Hepatocyte (in vitro differentiated cells): ENCODE data around the gene CSTPP1. TPM values are rescaled to one million over a fixed set of nuclear protein-coding genes. Genes with fewer than 3 reads are reported as not detected.

ENCODE experiments used
- DNase-seq: peaks from one replicate; pipeline ENCODE4 v3.0.0-alpha.2; 2016; ENCODE audit warnings: low spot score
- H2AFZ ChIP-seq: fragments of 200-600 bp; sonication (generic); 2 replicates; pipeline ENCODE4 v1.6.0; 2016; ENCODE audit warnings: antibody characterized with exemption, mild to moderate bottlenecking
- H3K27ac ChIP-seq: fragments of 200-600 bp; sonication (generic); 2 replicates; pipeline ENCODE4 v1.5.1; 2016; ENCODE audit warnings: mild to moderate bottlenecking
- H3K27me3 ChIP-seq: fragments of 200-600 bp; sonication (generic); 2 replicates; pipeline ENCODE4 v1.6.1; 2016
- H3K36me3 ChIP-seq: fragments of 200-600 bp; sonication (generic); replicated peaks from 2 replicates; pipeline ENCODE4 v1.5.1; 2016; ENCODE audit warnings: low read depth; ENCODE audit not compliant: insufficient read depth
- H3K4me1 ChIP-seq: fragments of 200-600 bp; sonication (generic); 2 replicates; pipeline ENCODE4 v1.5.1; 2016; ENCODE audit warnings: mild to moderate bottlenecking, moderate library complexity; ENCODE audit not compliant: insufficient read depth
- H3K4me2 ChIP-seq: fragments of 200-600 bp; sonication (generic); 2 replicates; pipeline ENCODE4 v1.6.0; 2016
- H3K4me3 ChIP-seq: fragments of 200-600 bp; sonication (generic); 2 replicates; pipeline ENCODE4 v1.5.1; 2016; ENCODE audit warnings: mild to moderate bottlenecking
- H3K79me2 ChIP-seq: fragments of 200-600 bp; sonication (generic); 2 replicates; pipeline ENCODE4 v1.6.0; 2017; ENCODE audit warnings: mild to moderate bottlenecking
- H3K9me2 ChIP-seq: fragments of 200-600 bp; sonication (generic); replicated peaks from 2 replicates; pipeline ENCODE4 v1.6.0; 2017; ENCODE audit warnings: mild to moderate bottlenecking; ENCODE audit not compliant: insufficient read depth
- H3K9me3 ChIP-seq: fragments of 200-600 bp; sonication (generic); 2 replicates; pipeline ENCODE4 v1.5.1; 2016; ENCODE audit warnings: low read depth, mild to moderate bottlenecking
- H4K20me1 ChIP-seq: fragments of 200-600 bp; sonication (generic); 2 replicates; pipeline ENCODE4 v1.6.0; 2016; ENCODE audit warnings: mild to moderate bottlenecking; ENCODE audit not compliant: insufficient read depth, poor library complexity, severe bottlenecking
- CTCF ChIP-seq: fragments of 200-600 bp; sonication (generic); IDR thresholded peaks from 2 replicates; pipeline ENCODE4 v1.5.1; 2016; ENCODE audit warnings: antibody characterized with exemption, mild to moderate bottlenecking; ENCODE audit not compliant: poor library complexity
- EZH2 ChIP-seq: fragments of 200-600 bp; sonication (generic); IDR thresholded peaks from 2 replicates; pipeline ENCODE4 v1.6.1; 2016; ENCODE audit warnings: antibody characterized with exemption, mild to moderate bottlenecking, borderline replicate concordance
- EZH2phosphoT487 ChIP-seq: fragments of 200-600 bp; sonication (generic); IDR thresholded peaks from one replicate; pipeline ENCODE4 v1.6.1; 2018; ENCODE audit warnings: antibody characterized with exemption, mild to moderate bottlenecking, low read depth, moderate library complexity; ENCODE audit not compliant: unreplicated experiment, severe bottlenecking
- WGBS: methylation state at CpG from one replicate; pipeline ENCODE4 v1.1.6; 2016; ENCODE audit warnings: low lambda C conversion rate; ENCODE audit errors: missing lambda C conversion rate; 5-methylcytosine and 5-hydroxymethylcytosine counted together
- polyA plus RNA-seq: library from polyadenylated mRNA; unstranded; fragments of >200 nt; fragmentation: Nextera tagmentation; extraction: Ambion mirVana; gene quantifications from 2 replicates; pipeline ENCODE4 v1.2.1, GENCODE V29; 2016
- total RNA-seq: library from RNA; depleted of rRNA; stranded (reverse); fragments of >200 nt; gene quantifications from 2 replicates; pipeline ENCODE4 v1.2.3, GENCODE V29; 2014

Gene CSTPP1
- total and polyA plus RNA-seq, 2 experiments from 2014 or later: 23.0 to 44.3 TPM

DNA sequence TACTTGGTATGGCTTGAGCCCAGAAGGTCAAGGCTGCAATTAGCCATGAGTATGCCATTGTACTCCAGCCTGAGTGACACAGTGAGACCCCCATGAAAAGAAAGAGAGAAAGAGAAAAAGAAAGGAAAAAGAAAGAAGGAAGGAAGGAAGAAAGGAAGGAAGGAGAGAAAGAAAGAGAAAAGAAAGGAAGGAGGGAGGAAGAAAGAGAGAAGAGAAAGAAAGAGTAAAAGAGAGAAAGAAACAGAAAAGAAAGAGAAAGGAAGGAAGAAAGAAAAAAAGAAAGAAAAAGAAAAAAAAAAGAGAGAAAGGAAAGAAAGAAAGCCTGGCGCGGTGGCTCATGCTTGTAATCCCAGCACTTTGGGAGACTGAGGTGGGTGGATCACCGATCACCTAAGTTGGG lies 77.5 kb downstream of the CSTPP1 start:
- no peak for TF ChIP-seq EZH2phosphoT487
- no peak for TF ChIP-seq CTCF
- TF ChIP-seq EZH2: no peak
- Histone ChIP-seq H3K36me3 (no peaks in the 10 kb centered on the region), H3K9me3 (no peaks in the 10 kb centered on the region), H3K4me2 (no peak overlapping the region), H3K27ac (no peak overlapping the region), H2AFZ (no peak overlapping the region), H3K9me2 (no peaks in the 10 kb centered on the region), H3K27me3 (no peaks in the 10 kb centered on the region), H3K4me1 (no peaks in the 10 kb centered on the region), H4K20me1 (no peaks in the 10 kb centered on the region), H3K4me3 (no peak overlapping the region), H3K79me2 (peaks cover 5% of the 10 kb centered on the region)
- no peak for DNase-seq
- WGBS: 90% methylated on average over 3 of the region's 3 CpGs

- no peaks in the 10 kb centered on the region for H3K9me3 ChIP-seq
- H3K79me2 ChIP-seq: no peaks in the 10 kb centered on the region
- 93% methylated on average over 1 of the region's 1 CpG for WGBS
- H3K27ac ChIP-seq: no peak overlapping the region
- no peaks in the 10 kb centered on the region for H4K20me1 ChIP-seq
- H3K27me3 ChIP-seq: no peaks in the 10 kb centered on the region
- no peaks in the 10 kb centered on the region for H3K4me1 ChIP-seq
- H3K9me2 ChIP-seq: no peaks in the 10 kb centered on the region
- H3K4me2 ChIP-seq: no peak overlapping the region
- H3K4me3 ChIP-seq: no peak overlapping the region
- TF ChIP-seq EZH2 (no peak), EZH2phosphoT487 (no peak), CTCF (no peak)
- H2AFZ ChIP-seq: no peak overlapping the region
- DNase-seq: no peak
- H3K36me3 ChIP-seq: no peaks in the 10 kb centered on the region
Measured at GRCh38 chr11:47018637-47019036, 82.1 kb downstream of the CSTPP1 start.

DNA sequence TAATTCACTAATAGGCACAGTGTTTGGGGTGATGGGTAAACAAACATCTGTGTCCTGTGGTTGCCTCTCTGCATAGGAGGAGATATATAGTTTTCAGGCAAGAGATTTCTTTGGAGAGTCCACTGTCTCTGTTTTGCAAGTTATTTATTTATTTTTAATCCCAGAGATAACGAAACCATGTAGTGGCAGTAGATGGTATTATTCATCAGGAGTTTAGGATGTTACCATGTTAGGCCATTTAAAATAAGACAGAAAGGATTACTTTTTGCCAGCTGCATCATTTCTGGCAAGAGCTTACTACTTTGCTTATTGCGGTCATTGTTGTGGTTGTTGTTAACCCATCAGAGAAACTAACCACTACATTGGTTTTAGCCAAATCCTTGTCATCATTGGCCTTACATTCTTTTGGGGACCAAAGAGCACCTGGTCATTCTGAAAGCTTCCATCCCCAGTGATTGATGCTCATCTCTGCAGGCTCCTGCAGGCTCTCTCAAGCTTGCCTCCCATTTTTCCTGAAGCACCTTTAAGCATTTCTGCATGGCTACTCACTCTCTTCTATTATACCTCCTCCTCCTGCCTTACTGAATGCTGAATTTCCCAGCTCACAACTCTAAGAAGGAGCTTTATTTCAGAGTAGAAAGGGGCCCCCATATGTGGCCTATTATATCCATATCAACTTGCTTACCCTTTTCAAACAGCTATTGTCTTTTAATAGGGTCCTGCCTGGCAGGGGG lies 84.4 kb downstream of the CSTPP1 start:
- H3K4me2 ChIP-seq: no peak overlapping the region

More for the DNA sequence above, 84.4 kb downstream of the CSTPP1 start:
- Histone ChIP-seq H3K4me3 (no peak overlapping the region), H3K9me3 (no peaks in the 10 kb centered on the region), H3K79me2 (no peaks in the 10 kb centered on the region), H3K4me1 (no peaks in the 10 kb centered on the region), H4K20me1 (no peaks in the 10 kb centered on the region), H3K27me3 (no peaks in the 10 kb centered on the region), H2AFZ (no peak overlapping the region), H3K27ac (no peak overlapping the region), H3K9me2 (no peaks in the 10 kb centered on the region), H3K36me3 (no peaks in the 10 kb centered on the region)
- TF ChIP-seq EZH2phosphoT487 (no peak), EZH2 (no peak), CTCF (no peak)
- DNase-seq: no peak
- WGBS: 82% methylated on average over 2 of the region's 2 CpGs
